ENCODE measurements around the gene SLC10A3. TPM values are rescaled to one million over a fixed set of nuclear protein-coding genes. Genes with fewer than 3 reads are reported as not detected.

Gene SLC10A3
- total RNA-seq, 4 donors from 2014 or later, result 8.2 to 18.3 (median 15.9) TPM

DNA sequence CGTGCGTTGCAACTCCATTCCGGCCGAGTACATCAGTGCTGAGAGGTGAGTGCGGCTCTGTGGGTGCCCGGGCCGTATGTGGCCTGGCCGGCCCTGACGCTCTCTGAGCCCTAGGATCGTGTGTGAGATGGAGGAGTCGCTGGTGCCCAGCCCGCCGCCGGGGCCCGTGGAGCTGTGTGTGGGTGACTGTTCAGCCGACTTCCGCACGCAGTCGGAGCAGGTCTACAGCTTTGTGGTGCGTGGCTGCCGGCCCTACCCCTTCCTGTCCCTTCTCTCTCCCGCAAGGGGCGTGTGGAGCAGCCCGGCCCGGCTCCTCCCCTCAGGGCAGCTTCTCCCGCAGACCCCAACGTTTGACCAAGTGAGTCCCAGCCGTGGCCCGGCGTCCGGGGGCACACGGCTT lies 24.4 kb downstream of the SLC10A3 start:
- TF ChIP-seq, protein P1, sequence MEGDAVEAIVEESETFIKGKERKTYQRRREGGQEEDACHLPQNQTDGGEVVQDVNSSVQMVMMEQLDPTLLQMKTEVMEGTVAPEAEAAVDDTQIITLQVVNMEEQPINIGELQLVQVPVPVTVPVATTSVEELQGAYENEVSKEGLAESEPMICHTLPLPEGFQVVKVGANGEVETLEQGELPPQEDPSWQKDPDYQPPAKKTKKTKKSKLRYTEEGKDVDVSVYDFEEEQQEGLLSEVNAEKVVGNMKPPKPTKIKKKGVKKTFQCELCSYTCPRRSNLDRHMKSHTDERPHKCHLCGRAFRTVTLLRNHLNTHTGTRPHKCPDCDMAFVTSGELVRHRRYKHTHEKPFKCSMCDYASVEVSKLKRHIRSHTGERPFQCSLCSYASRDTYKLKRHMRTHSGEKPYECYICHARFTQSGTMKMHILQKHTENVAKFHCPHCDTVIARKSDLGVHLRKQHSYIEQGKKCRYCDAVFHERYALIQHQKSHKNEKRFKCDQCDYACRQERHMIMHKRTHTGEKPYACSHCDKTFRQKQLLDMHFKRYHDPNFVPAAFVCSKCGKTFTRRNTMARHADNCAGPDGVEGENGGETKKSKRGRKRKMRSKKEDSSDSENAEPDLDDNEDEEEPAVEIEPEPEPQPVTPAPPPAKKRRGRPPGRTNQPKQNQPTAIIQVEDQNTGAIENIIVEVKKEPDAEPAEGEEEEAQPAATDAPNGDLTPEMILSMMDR (IDR thresholded peaks at IDR 0.05; ENCODE audit: low read depth), result no peak

DNA sequence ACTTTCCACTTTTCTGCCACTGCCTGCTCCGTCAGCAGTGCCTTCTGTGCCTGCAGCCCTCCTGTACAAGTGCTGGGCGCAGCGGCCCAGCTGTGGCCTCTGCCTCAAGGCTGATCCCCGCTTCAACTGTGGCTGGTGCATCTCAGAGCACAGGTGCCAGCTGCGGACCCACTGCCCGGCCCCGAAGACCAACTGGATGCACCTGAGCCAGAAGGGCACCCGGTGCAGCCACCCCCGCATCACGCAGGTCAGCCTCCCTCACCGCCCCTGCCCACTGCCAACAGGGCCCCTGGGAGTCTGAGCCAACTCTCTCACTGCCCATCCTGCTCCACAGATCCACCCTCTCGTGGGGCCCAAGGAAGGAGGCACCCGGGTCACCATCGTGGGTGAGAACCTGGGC lies 24.8 kb downstream of the SLC10A3 start:
- TF ChIP-seq, protein P1 (IDR thresholded peaks at IDR 0.05; ENCODE audit: low read depth), result no peak

DNA sequence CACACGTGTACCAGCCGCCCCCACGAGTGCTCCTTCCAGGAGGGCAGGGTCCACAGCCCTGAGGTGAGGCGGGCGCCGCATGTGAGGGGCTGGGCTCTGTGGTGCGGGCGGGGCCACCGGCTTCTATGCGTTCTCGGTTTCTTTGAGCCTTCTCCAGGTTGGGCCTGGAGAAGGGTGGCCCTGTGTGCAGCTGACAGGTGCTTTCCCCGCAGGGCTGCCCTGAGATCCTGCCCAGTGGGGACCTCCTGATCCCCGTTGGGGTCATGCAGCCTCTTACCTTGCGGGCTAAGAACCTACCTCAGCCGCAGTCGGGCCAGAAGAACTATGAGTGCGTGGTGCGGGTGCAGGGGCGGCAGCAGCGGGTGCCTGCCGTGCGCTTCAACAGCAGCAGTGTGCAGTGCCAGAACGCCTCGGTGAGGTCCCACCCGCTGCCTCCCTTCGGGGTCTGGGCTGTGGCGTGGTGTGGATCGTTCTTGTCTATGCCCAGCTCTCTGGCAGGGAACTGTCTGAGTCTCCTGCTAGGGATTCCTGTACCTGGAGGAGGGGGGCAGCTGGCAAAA lies 25.5 kb downstream of the SLC10A3 start:
- TF ChIP-seq, protein P1 (IDR thresholded peaks at IDR 0.05; ENCODE audit: low read depth), result no peak

DNA sequence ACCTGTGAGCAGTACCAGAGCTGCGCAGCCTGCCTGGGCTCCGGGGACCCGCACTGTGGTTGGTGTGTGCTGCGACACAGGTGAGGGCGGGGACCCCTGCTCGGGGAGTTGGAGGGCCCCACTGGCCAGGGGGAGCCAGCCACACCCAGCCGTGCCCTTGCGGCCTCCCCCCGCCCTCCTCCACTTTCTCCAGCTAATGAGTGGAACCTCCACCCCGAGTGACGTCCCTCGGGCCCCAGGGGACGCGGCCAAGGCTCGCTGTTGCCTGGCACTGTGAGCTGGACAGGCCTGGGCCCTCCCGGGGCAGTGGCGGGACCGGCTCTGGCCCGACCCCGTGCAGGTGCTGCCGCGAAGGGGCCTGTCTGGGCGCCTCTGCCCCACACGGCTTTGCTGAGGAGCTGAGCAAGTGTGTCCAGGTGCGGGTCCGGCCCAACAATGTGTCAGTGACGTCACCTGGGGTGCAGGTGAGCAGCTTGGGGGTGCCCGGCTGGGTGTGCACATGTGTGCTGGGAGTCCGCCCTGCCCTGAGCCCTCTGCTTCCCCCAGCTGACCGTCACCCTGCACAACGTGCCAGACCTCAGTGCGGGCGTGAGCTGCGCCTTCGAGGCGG lies 26.7 kb downstream of the SLC10A3 start:
- TF ChIP-seq, protein P1 (IDR thresholded peaks at IDR 0.05; ENCODE audit: low read depth), result no peak

DNA sequence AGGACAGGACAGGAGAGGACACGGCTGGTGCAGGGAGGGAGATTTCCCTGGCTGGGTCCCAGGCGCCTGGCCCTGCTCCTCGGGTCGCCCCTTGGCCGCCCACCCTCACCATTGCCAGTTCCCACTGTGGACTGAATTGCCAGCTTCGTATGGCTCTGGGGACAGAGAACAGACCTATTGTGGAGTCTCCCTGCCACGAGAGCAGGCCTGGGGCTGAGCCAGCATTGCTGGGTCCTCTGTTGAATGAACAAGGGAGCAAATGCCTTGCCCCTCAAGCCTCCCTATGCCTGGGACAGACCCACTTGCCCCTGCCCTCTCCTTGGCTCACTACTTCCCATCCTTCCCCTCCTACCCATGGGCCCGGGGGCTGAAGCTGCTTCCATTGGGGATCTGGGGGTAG lies 28.0 kb downstream of the SLC10A3 start:
- TF ChIP-seq, protein P1 (IDR thresholded peaks at IDR 0.05; ENCODE audit: low read depth), result no peak

DNA sequence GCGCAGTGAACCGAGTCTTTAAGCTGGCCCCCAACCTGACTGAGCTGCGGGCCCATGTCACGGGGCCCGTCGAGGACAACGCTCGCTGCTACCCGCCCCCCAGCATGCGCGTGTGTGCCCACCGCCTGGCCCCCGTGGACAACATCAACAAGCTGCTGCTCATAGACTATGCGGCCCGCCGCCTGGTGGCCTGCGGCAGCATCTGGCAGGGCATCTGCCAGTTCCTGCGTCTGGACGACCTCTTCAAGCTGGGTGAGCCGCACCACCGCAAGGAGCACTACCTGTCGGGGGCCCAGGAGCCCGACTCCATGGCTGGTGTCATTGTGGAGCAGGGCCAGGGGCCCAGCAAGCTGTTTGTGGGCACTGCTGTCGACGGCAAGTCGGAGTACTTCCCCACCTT lies 30.1 kb downstream of the SLC10A3 start:
- TF ChIP-seq, protein P1 (IDR thresholded peaks at IDR 0.05; ENCODE audit: low read depth), result no peak

DNA sequence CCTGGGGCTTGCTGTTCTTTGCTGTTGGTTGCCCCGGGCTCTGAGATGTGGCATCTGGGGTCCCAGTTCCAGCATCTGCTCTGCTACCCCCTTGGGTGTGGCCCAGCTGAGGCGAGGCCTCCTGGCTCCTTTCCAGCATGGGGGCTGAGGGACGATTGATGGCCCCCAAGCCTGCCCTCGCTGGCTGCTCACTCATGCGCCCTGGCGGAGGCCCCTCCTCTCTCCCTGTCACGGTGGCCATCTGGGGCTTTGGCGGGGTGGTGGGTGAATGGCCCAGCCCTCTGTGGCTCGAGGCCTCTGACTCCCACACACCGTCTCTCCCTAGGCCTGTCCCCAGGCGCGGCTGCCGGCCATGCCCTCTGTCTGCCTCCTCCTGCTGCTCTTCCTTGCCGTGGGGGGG lies 30.6 kb downstream of the SLC10A3 start:
- TF ChIP-seq, protein P1 (IDR thresholded peaks at IDR 0.05; ENCODE audit: low read depth), result no peak
